Measurements from ENCODE around the gene CD28.
"Not testable (repeated sequence)": the region's sequence is repeated elsewhere in the genome, so short reads cannot be mapped to it uniquely, and the experiment has no call there.

- TF ChIP-seq CTCF, POLR2A (IDR thresholded peaks at IDR 0.05): not testable (repeated sequence)
Measured at GRCh38 chr2:203784710-203785270, 78.4 kb downstream of the CD28 start.
